ENCODE data around the gene TMEM143. TPM values are rescaled to one million over a fixed set of nuclear protein-coding genes. Genes with fewer than 3 reads are reported as not detected.

Gene TMEM143
- total RNA-seq, 1 experiment from 2014 or later = 15.2 TPM

GRCh38 chr19:48338253-48338755 lies 25.4 kb downstream of the TMEM143 start:
- H3K18ac ChIP-seq (ENCODE audit: insufficient read length, low read depth, low read length) = no peak overlapping the region
- no CpG with 5 or more reads among the region's 14 CpGs for WGBS (ENCODE audit: extremely low coverage, insufficient read length, low lambda C conversion rate)
- H3K4me2 ChIP-seq (ENCODE audit: insufficient read depth, insufficient read length, low read length) = no peak overlapping the region
- no peak overlapping the region for H2BK120ac ChIP-seq (ENCODE audit: low read depth, low read length, poor library complexity, severe bottlenecking)
- no peak overlapping the region for H4K5ac ChIP-seq (ENCODE audit: insufficient read length, low read depth, low read length)
- no peak overlapping the region for H3T11ph ChIP-seq (ENCODE audit: low read length)
- no peak for TF ChIP-seq CTCF (conservative IDR thresholded peaks at IDR 0.05)
- no peak overlapping the region for H4K91ac ChIP-seq (ENCODE audit: insufficient read length, low read depth, low read length)
- no peaks in the 10 kb centered on the region for H3K4me1 ChIP-seq (ENCODE audit: insufficient read depth, low read length)
- DNase-seq = no peak
- H3K27ac Mint-ChIP-seq = peak overlapping the region in 2 of 3 experiments; percentile 35 to 95; a peak in 2 of 7 replicates
- no peak overlapping the region for H3K14ac ChIP-seq (ENCODE audit: insufficient read depth, low read length)
- no peak overlapping the region for H2BK15ac ChIP-seq (ENCODE audit: low read depth, low read length)
- H4K20me1 ChIP-seq (ENCODE audit: control insufficient read depth, insufficient read depth, insufficient read length) = no peaks in the 10 kb centered on the region
- H3K23ac ChIP-seq (ENCODE audit: insufficient read length, low read depth, low read length) = no peak overlapping the region
- H3K4me3 Mint-ChIP-seq = no peak overlapping the region
- H4K8ac ChIP-seq (replicated peaks; ENCODE audit: insufficient read length, low read depth, low read length) = no peak overlapping the region
- H2AK5ac ChIP-seq (ENCODE audit: insufficient read length, low read length) = no peak overlapping the region
- no peaks in the 10 kb centered on the region; a peak in 1 of 7 replicates for H3K36me3 Mint-ChIP-seq (ENCODE audit: insufficient read depth in 1 of 3, low read depth in 3 of 3)
- peaks cover 6 to 19% of the 10 kb centered on the region in 2 experiments for H3K4me1 Mint-ChIP-seq
- peaks cover 6% of the 10 kb centered on the region for H3K27me3 Mint-ChIP-seq (ENCODE audit: low read depth)
- no peaks in the 10 kb centered on the region for H3K9me3 Mint-ChIP-seq
- peaks cover 1% of the 10 kb centered on the region for H3K23me2 ChIP-seq (ENCODE audit: insufficient read length, low read depth, low read length, poor library complexity, severe bottlenecking)
- no peaks in the 10 kb centered on the region for H3K79me2 ChIP-seq (ENCODE audit: insufficient read depth, low read length)
- no peak overlapping the region for H2BK5ac ChIP-seq (ENCODE audit: insufficient read length, low read length)
- no peak overlapping the region for H3K4ac ChIP-seq (ENCODE audit: low read depth, low read length)
- H3K56ac ChIP-seq (ENCODE audit: insufficient read length, low read depth, low read length) = no peak overlapping the region
- H2AFZ ChIP-seq (ENCODE audit: low read length) = no peak overlapping the region
- no peak overlapping the region for H3K27ac ChIP-seq (ENCODE audit: insufficient read length, low read depth, low read length)
- no peaks in the 10 kb centered on the region for H3K27me3 ChIP-seq (ENCODE audit: insufficient read depth, low read length)
- no peak overlapping the region for H2BK20ac ChIP-seq (ENCODE audit: low read depth, low read length, poor library complexity, severe bottlenecking)
- no peak overlapping the region for H2BK12ac ChIP-seq (ENCODE audit: insufficient read length, low read depth, low read length)
- H3K9me3 ChIP-seq (ENCODE audit: control insufficient read depth, low read depth, low read length) = no peaks in the 10 kb centered on the region
- no peaks in the 10 kb centered on the region for H3K79me1 ChIP-seq (ENCODE audit: insufficient read depth, low read depth, low read length, poor library complexity, severe bottlenecking)
- H3K9ac ChIP-seq (ENCODE audit: extremely low read depth, insufficient read length, low read length) = no peak overlapping the region
